Measurements from ENCODE around the gene EEF1AKMT1. TPM values are rescaled to one million over a fixed set of nuclear protein-coding genes. Genes with fewer than 3 reads are reported as not detected.
"Not testable (repeated sequence)": the region's sequence is repeated elsewhere in the genome, so short reads cannot be mapped to it uniquely, and the experiment has no call there.

The EEF1AKMT1 gene
- total RNA-seq, 4 donors from 2014 or later = 5.9 to 8.5 (median 8.0) TPM

- ATAC-seq (no peak), DNase-seq (no peak)
- H3K27ac ChIP-seq = no peak overlapping the region
- H3K27me3 ChIP-seq = no peaks in the 10 kb centered on the region
- in situ Hi-C loops (cut with MboI; ENCODE audit: low sequenced_read_pairs in 4 of 4) (no loop called here), intact Hi-C loops (cut with DNase I; ENCODE audit: low total_unique reads) (no loop called here)
- no peaks in the 10 kb centered on the region for H3K36me3 ChIP-seq
- TF ChIP-seq, protein P1, sequence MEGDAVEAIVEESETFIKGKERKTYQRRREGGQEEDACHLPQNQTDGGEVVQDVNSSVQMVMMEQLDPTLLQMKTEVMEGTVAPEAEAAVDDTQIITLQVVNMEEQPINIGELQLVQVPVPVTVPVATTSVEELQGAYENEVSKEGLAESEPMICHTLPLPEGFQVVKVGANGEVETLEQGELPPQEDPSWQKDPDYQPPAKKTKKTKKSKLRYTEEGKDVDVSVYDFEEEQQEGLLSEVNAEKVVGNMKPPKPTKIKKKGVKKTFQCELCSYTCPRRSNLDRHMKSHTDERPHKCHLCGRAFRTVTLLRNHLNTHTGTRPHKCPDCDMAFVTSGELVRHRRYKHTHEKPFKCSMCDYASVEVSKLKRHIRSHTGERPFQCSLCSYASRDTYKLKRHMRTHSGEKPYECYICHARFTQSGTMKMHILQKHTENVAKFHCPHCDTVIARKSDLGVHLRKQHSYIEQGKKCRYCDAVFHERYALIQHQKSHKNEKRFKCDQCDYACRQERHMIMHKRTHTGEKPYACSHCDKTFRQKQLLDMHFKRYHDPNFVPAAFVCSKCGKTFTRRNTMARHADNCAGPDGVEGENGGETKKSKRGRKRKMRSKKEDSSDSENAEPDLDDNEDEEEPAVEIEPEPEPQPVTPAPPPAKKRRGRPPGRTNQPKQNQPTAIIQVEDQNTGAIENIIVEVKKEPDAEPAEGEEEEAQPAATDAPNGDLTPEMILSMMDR (IDR thresholded peaks at IDR 0.05 in 4 of 5, conservative IDR thresholded peaks at IDR 0.05 in 1 of 5) = no peak
- no peak for TF ChIP-seq POLR2A (IDR thresholded peaks at IDR 0.05)
- no peak overlapping the region for H3K4me3 ChIP-seq
- no peaks in the 10 kb centered on the region for H3K9me3 ChIP-seq
- H3K4me1 ChIP-seq = no peaks in the 10 kb centered on the region
Measured at GRCh38 chr13:20685092-20685491, 88.7 kb downstream of the EEF1AKMT1 start.

DNA sequence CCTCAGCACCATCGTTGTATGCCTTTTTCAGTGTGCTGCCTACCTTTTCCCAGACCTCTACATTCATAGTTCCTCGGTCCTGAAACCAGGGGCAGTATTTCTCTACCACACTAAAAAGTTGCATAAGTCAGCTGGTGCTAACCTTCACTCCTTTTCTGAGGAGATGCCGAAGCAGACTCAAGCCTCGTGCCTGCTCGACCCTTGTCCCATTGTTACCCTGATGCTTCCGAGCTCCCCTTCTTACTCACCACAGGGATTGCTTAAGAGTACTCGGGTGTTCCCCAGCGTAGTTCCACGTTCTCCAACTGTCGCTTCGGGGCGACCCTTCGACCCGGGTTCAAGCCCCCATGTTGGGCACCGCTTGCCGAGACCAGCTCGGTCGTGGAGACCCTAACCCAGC is 89.2 kb downstream of the EEF1AKMT1 start:
- Histone ChIP-seq H3K4me3 (no peak overlapping the region), H3K27ac (no peak overlapping the region), H3K9me3 (no peaks in the 10 kb centered on the region), H3K4me1 (no peaks in the 10 kb centered on the region), H3K36me3 (no peaks in the 10 kb centered on the region), H3K27me3 (no peaks in the 10 kb centered on the region)
- in situ Hi-C loops (cut with MboI; ENCODE audit: low sequenced_read_pairs in 4 of 4) (no loop called here), intact Hi-C loops (cut with DNase I; ENCODE audit: low total_unique reads) (no loop called here)
- DNase-seq (no peak), ATAC-seq (no peak)
- TF ChIP-seq, protein P1 (IDR thresholded peaks at IDR 0.05 in 4 of 5, conservative IDR thresholded peaks at IDR 0.05 in 1 of 5) = no peak
- TF ChIP-seq POLR2A (IDR thresholded peaks at IDR 0.05) = no peak

- no peak for ATAC-seq
Measured at GRCh38 chr13:20684041-20684440, 89.7 kb downstream of the EEF1AKMT1 start.

GRCh38 chr13:20682061-20682460 is 91.7 kb downstream of the EEF1AKMT1 start:
- no peaks in the 10 kb centered on the region for H3K4me1 ChIP-seq
- intact Hi-C loops (cut with DNase I; ENCODE audit: low total_unique reads) (no loop called here), in situ Hi-C loops (cut with MboI; ENCODE audit: low sequenced_read_pairs in 4 of 4) (no loop called here)
- no peak overlapping the region for H3K27ac ChIP-seq
- ATAC-seq (no peak), DNase-seq (no peak)
- H3K4me3 ChIP-seq = no peak overlapping the region
- H3K9me3 ChIP-seq = no peaks in the 10 kb centered on the region
- H3K27me3 ChIP-seq = no peaks in the 10 kb centered on the region
- TF ChIP-seq, protein P1 (IDR thresholded peaks at IDR 0.05 in 4 of 5, conservative IDR thresholded peaks at IDR 0.05 in 1 of 5) = no peak
- TF ChIP-seq POLR2A (IDR thresholded peaks at IDR 0.05) = no peak
- no peaks in the 10 kb centered on the region for H3K36me3 ChIP-seq

More at GRCh38 chr13:20684041-20684440, 89.7 kb downstream of the EEF1AKMT1 start:
- Histone ChIP-seq H3K4me1 (no peaks in the 10 kb centered on the region), H3K27me3 (no peaks in the 10 kb centered on the region), H3K27ac (no peak overlapping the region), H3K36me3 (no peaks in the 10 kb centered on the region), H3K4me3 (no peak overlapping the region), H3K9me3 (no peaks in the 10 kb centered on the region)
- in situ Hi-C loops (cut with MboI; ENCODE audit: low sequenced_read_pairs in 4 of 4) (no loop called here), intact Hi-C loops (cut with DNase I; ENCODE audit: low total_unique reads) (no loop called here)
- no peak for DNase-seq
- no peak for TF ChIP-seq POLR2A (IDR thresholded peaks at IDR 0.05)
- TF ChIP-seq, protein P1 (IDR thresholded peaks at IDR 0.05 in 4 of 5, conservative IDR thresholded peaks at IDR 0.05 in 1 of 5) = no peak

DNA sequence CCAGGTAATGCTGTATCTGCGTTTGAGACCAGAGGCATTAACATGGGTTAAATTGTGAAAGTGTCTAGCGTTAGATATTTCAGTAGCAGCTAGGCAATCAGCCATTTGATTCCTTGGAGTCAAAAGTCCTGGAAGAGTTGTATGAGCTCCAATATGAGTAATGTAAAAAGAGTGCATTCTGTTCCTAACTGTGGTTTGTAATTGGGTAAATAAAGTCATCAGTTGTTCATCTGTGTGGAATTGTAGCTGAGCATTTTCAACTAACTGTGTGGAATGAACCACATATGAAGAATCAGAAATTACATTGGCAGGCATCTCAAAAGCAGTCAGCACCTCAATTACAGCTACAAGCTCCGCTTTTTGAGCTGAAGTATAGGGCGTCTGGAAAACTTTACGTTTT is 92.3 kb downstream of the EEF1AKMT1 start:
- H3K4me3 ChIP-seq; H3K4me1 ChIP-seq; ATAC-seq; DNase-seq; H3K9me3 ChIP-seq; in situ Hi-C loops (cut with MboI; ENCODE audit: low sequenced_read_pairs in 4 of 4); H3K27ac ChIP-seq; H3K27me3 ChIP-seq; H3K36me3 ChIP-seq; intact Hi-C loops (cut with DNase I; ENCODE audit: low total_unique reads): not testable (repeated sequence)
